ACC112 (cell line): ENCODE measurements around the gene SLC30A1.
A peak's percentile ranks its signal among the peaks of the same experiment; 100 is the strongest.

Experiments
- H2AFZ ChIP-seq: fragments of 200-600 bp; sonication (generic); one replicate; pipeline ENCODE4 v1.6.0; 2017; ENCODE audit warnings: antibody characterized with exemption, low read length; ENCODE audit not compliant: unreplicated experiment
- H3K27ac ChIP-seq: fragments of 200-600 bp; sonication (generic); 2 replicates; pipeline ENCODE4 v1.5.1; 2014; ENCODE audit warnings: low read depth, mild to moderate bottlenecking, antibody characterized with exemption, low read length, moderate library complexity
- H3K27me3 ChIP-seq: fragments of 200-600 bp; sonication (generic); 2 replicates; pipeline ENCODE4 v1.6.1; 2014; ENCODE audit warnings: mild to moderate bottlenecking, antibody characterized with exemption, low read length, moderate library complexity, mixed read lengths; ENCODE audit not compliant: insufficient read depth
- H3K36me3 ChIP-seq: fragments of 200-600 bp; sonication (generic); 2 replicates; pipeline ENCODE4 v1.6.1; 2016; ENCODE audit warnings: mild to moderate bottlenecking, antibody characterized with exemption, low read length, moderate library complexity, mixed read lengths; ENCODE audit not compliant: insufficient read depth
- H3K4me1 ChIP-seq: fragments of 200-600 bp; sonication (generic); one replicate; pipeline ENCODE4 v1.6.1; 2016; ENCODE audit warnings: low read length, mixed read lengths; ENCODE audit not compliant: insufficient read depth, unreplicated experiment, control insufficient read depth
- H3K4me3 ChIP-seq: fragments of 200-600 bp; sonication (generic); 2 replicates; pipeline ENCODE4 v1.5.1; 2014; ENCODE audit warnings: mild to moderate bottlenecking, low read depth, low read length
- H3K79me2 ChIP-seq: fragments of 200-600 bp; sonication (generic); one replicate; pipeline ENCODE4 v1.6.0; 2016; ENCODE audit warnings: low read length; ENCODE audit not compliant: control insufficient read depth, unreplicated experiment, insufficient read depth

Gene SLC30A1

GRCh38 chr1:211598514-211598913 is 19.6 kb upstream of the SLC30A1 start:
- Histone ChIP-seq H3K36me3 (no peaks in the 10 kb centered on the region), H3K27ac (no peak overlapping the region), H2AFZ (no peak overlapping the region), H3K4me1 (peaks cover 14% of the 10 kb centered on the region), H3K27me3 (no peaks in the 10 kb centered on the region), H3K4me3 (no peak overlapping the region), H3K79me2 (no peaks in the 10 kb centered on the region)

- Histone ChIP-seq H3K27ac (no peak overlapping the region), H3K36me3 (no peaks in the 10 kb centered on the region), H2AFZ (no peak overlapping the region), H3K27me3 (no peaks in the 10 kb centered on the region), H3K79me2 (no peaks in the 10 kb centered on the region), H3K4me3 (no peak overlapping the region), H3K4me1 (peaks cover 11% of the 10 kb centered on the region)
These were observed 17.6 kb upstream of the SLC30A1 start for GRCh38 chr1:211596418-211597181.

- H2AFZ ChIP-seq = no peak overlapping the region
- H3K36me3 ChIP-seq = no peaks in the 10 kb centered on the region
- no peak overlapping the region for H3K27ac ChIP-seq
- H3K4me3 ChIP-seq = no peak overlapping the region
- H3K27me3 ChIP-seq = no peaks in the 10 kb centered on the region
- peaks cover 19% of the 10 kb centered on the region for H3K4me1 ChIP-seq
- H3K79me2 ChIP-seq = no peaks in the 10 kb centered on the region
These were observed 16.5 kb upstream of the SLC30A1 start for GRCh38 chr1:211595419-211595818.

- no peaks in the 10 kb centered on the region for H3K36me3 ChIP-seq
- H3K79me2 ChIP-seq = no peaks in the 10 kb centered on the region
- H3K27me3 ChIP-seq = no peaks in the 10 kb centered on the region
- H2AFZ ChIP-seq = peak overlapping the region; percentile 44
- peak overlapping the region; percentile 47 for H3K4me3 ChIP-seq
- peaks cover 28% of the 10 kb centered on the region for H3K4me1 ChIP-seq
- peak overlapping the region; percentile 83 for H3K27ac ChIP-seq
These were observed 13.1 kb upstream of the SLC30A1 start for GRCh38 chr1:211591980-211592493.

GRCh38 chr1:211589782-211590721 is 11.1 kb upstream of the SLC30A1 start:
- Histone ChIP-seq H3K79me2 (no peaks in the 10 kb centered on the region), H3K4me1 (peaks cover 28% of the 10 kb centered on the region), H3K27ac (peak overlapping the region; percentile 59), H3K36me3 (no peaks in the 10 kb centered on the region), H3K27me3 (no peaks in the 10 kb centered on the region), H3K4me3 (no peak overlapping the region), H2AFZ (no peak overlapping the region)

GRCh38 chr1:211588711-211589110 is 9.8 kb upstream of the SLC30A1 start:
- Histone ChIP-seq H3K4me1 (peaks cover 28% of the 10 kb centered on the region), H3K36me3 (no peaks in the 10 kb centered on the region), H2AFZ (no peak overlapping the region), H3K79me2 (no peaks in the 10 kb centered on the region), H3K4me3 (no peak overlapping the region), H3K27ac (no peak overlapping the region), H3K27me3 (no peaks in the 10 kb centered on the region)

GRCh38 chr1:211587123-211587522 is 8.2 kb upstream of the SLC30A1 start:
- peaks cover 22% of the 10 kb centered on the region for H3K4me1 ChIP-seq

GRCh38 chr1:211586538-211586937 is 7.6 kb upstream of the SLC30A1 start:
- no peak overlapping the region for H2AFZ ChIP-seq
- no peak overlapping the region for H3K4me3 ChIP-seq
- peaks cover 22% of the 10 kb centered on the region for H3K4me1 ChIP-seq
- no peaks in the 10 kb centered on the region for H3K36me3 ChIP-seq
- no peaks in the 10 kb centered on the region for H3K79me2 ChIP-seq
- H3K27ac ChIP-seq = no peak overlapping the region
- no peaks in the 10 kb centered on the region for H3K27me3 ChIP-seq

More at GRCh38 chr1:211587123-211587522, 8.2 kb upstream of the SLC30A1 start:
- Histone ChIP-seq H3K4me3 (no peak overlapping the region), H3K36me3 (no peaks in the 10 kb centered on the region), H2AFZ (no peak overlapping the region), H3K79me2 (no peaks in the 10 kb centered on the region), H3K27ac (no peak overlapping the region), H3K27me3 (no peaks in the 10 kb centered on the region)

GRCh38 chr1:211583011-211583992 is 4.3 kb upstream of the SLC30A1 start:
- Histone ChIP-seq H3K36me3 (no peaks in the 10 kb centered on the region), H3K27ac (no peak overlapping the region), H3K79me2 (peaks cover 6% of the 10 kb centered on the region), H3K4me1 (peaks cover 23% of the 10 kb centered on the region), H2AFZ (no peak overlapping the region), H3K27me3 (no peaks in the 10 kb centered on the region), H3K4me3 (no peak overlapping the region)

- peaks cover 23% of the 10 kb centered on the region for H3K4me1 ChIP-seq
- H3K4me3 ChIP-seq = no peak overlapping the region
- H3K36me3 ChIP-seq = no peaks in the 10 kb centered on the region
- no peaks in the 10 kb centered on the region for H3K27me3 ChIP-seq
- peaks cover 24% of the 10 kb centered on the region for H3K79me2 ChIP-seq
- H2AFZ ChIP-seq = peak overlapping the region; percentile 19
- peak overlapping the region; percentile 57 for H3K27ac ChIP-seq
These were observed 2.6 kb upstream of the SLC30A1 start for GRCh38 chr1:211581526-211581925.
